DMS153 treated with DMSO at 0.1 percent for 48 hours (cell line): ENCODE results near the gene PLCB4.

Experiments used
- DNase-seq: peaks from one replicate; lab custom pipeline; 2025; ENCODE audit not compliant: unreplicated experiment; lab: John Stamatoyannopoulos, UW

The PLCB4 gene

DNA sequence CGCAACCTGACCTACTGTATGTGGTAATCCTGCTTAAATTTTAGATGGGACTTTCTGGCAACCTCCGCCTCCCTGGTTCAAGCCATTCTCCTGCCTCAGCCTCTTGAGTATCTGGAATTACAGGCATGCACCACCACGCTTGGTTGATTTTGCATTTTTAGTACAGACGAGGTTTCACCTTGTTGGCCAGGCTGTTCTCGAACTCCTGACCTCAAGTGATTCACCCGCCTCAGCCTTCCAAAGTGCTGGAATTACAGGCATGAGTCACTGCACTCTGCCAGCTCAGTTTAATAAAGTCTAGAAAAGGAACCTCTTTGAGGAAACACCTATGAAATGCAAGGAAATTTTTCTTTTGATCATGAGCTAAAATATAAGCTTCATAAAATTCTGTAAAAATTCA lies 9.0 kb upstream of the PLCB4 start:
- DNase-seq: no peak

DNA sequence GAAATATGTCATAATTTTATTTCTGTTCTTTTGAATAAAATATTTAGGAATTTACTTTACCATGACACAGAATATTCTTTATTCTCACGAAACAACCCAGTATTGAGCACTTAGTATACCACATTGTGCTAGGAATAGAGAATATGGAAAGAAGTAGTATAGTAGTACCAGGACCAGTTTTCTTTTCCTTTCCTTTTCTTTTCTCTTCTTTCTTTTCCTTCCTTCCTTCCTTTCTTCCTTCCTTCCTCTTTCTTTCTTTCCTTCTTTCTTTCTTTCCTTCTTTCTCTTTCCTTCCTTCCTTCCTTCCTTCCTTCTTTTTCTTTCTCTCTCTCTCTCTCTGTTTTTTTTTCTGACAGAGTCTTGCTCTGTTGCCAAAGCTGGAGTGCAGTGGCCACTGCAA lies 7.5 kb upstream of the PLCB4 start:
- DNase-seq: no peak

DNA sequence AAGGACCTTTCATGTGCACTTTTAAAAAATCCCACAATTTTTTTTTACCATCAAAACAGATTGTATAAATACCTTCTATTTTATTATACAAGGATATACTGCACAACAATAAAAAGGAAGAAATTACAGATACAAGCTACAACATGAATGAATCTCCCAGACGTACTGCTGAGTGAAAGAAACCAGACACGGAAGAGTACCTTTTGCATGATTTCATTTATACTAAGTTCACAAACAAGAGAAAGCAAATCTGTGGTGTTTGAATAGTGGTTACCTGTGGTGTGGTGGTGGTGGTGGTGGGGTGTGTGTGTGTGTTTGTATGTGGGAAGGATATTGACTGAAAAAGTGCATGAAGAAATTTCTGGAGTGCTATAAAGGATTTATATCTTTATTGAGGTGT lies 6.8 kb upstream of the PLCB4 start:
- DNase-seq: no peak

DNA sequence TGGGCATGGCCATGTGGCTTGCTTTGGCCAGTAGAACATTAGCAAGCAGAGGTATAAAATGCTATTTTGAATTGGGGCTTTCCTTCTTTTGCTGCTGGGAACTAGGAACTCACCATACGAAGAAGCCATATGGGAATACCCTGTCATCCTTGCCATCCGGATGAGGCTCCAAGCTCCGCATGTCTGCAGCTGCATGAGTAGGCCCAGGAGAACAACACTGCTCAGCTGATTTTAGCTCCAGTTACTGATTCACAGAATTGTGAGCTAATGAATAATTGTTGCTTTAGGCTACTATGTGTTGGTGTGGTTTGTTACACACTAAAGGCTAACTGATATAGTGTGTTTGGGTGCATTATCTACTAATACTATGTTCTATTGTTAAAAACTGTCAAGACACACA lies 2.7 kb upstream of the PLCB4 start:
- no peak for DNase-seq

DNA sequence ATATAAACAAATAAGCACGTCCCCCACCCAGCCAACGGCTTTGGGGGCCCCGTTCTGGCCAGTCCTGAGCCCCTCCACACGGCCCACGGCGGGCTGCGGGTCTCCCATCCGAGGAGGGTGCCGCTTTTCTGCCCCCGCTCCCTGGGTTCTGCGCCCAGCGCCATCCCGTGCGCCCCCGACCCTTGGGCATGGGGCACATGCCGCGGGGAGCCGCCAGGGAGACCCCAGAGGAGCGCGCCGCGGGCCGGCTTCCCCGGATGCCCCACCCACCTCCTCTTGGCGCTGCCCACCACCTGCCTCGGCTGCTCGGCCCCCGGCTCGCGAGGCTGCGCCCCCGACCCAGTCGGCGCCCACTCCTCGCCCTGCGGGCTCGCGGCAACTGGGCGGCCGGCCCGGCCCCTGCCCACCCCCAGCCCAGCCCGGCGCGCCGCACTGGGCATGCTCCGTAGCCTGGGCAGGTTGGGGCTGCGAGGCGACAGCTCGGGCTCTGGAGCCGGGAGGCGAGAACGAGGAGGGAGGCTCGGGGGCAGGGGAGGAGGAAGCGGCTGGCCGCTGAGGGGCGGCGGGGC lies 570 bp upstream of the PLCB4 start:
- peak; percentile 26 for DNase-seq

DNA sequence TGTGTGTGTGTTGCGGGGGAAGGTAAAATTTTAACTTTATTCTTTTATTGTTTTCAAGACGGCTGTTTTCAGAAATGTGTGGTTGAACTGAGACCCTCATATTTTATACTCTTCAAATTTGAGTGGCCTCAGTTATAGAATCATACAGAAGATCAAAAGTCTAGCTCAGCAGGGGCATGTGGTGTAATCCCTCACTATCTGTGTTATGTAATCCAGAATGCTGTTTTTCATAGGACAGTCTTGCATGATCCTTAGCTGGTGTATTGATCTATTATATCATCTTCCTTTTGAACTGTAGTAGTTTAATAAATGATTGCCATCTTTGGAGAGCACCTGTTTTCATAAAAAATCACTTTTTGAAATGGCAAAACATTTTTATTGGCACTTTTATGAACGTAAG lies 1.4 kb downstream of the PLCB4 start:
- no peak for DNase-seq

DNA sequence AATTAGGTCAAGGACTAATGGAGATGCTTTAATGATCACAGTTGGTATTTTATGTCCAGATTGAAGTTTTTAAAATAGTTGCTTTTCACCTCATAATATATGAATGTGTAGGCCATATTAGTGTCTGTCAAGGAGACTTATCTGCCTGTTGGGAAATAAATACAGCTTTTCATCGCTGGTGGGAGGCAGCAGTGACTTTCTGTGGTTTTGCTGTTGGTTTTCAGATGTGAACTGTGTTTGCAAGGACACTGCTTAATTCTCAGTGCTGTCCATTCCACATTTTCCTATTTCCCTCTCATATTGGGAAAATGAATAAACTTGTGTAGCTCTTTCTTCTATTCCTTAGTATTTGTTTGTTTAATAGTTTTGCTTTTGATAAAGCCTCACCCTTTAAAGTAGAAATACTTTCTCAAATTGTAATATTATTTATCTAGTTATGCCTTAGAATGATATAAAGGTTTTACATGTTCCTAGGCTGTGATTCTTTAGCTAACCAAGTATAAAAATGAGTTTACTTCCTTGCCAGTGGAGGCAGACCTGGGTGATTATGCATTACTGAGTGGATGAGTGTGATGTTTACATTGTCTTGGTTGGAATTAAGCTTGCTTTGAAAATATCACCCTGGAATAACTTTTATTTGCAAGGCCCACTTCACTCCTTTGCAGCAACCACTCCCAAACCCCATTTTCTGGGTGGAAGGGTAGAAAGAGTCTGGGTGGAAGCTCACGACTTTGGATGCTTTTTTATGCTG lies 3.3 kb downstream of the PLCB4 start:
- DNase-seq: no peak

DNA sequence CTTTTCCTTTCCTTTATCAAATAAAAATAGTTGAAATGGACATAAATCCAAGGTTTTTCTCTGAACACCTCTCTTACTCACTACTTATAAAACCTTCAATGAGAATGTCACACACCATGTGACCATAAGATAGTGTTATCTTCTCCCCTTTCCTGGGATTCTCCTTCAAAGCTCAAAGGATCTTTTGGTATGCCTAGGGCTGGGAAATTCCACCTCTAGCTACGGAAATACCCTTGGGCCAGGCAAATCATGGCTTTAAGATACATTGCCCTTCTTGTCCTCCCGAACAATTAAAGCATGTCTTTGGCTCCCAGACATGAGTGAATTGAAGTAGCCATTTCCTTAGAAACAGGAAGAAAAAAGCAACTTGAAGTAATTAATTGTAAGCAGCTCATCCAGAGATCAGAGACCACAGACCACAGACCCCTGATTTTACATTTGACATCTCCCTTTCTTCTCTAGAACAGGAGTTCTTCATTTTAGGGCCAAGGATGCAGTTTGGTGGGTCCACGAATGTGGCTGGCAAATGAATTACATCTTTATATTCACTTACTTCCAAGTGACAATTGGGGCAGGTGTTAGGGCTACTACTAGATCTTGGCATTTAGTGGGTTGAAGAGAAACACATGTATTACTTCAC lies 4.1 kb downstream of the PLCB4 start:
- DNase-seq: no peak

DNA sequence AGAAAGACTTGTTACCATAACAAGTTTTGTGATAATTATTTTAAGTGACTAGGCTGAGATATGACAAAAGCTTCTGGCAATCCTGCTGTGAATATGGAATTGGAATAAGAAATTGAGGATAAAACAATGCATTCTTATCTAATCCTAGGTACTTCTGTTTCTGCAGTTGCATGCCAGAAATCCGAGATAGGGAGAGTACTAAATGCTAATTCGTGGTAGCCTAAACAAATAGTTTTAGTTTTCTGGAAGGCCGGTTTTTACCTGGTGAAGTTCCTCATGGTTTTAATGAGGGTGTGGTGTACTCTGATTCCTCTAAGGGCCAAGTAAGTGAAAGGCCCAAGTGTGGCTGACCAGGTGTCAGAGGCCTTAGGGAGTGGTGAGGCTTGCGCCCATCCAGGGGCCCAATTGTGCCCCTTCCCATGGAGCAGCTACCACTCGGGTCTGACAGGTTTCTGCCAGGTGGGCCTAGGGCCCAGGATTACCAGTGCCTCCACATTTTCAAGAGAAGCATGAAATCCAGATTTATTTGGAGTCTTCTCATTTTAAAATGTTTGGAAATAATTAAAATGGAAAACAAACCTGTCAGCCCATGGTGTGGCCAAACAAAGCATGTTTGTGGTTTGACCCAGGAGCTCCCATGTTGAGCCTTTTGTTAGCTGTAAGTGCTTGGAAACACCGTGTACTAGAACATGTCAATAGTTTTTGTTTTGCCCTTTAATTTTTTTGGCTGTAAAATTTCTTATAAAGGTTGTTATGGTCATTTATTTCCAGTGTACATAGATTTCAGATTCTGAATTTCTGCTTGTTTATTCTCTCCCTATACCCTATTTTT lies 6.6 kb downstream of the PLCB4 start:
- DNase-seq: no peak

DNA sequence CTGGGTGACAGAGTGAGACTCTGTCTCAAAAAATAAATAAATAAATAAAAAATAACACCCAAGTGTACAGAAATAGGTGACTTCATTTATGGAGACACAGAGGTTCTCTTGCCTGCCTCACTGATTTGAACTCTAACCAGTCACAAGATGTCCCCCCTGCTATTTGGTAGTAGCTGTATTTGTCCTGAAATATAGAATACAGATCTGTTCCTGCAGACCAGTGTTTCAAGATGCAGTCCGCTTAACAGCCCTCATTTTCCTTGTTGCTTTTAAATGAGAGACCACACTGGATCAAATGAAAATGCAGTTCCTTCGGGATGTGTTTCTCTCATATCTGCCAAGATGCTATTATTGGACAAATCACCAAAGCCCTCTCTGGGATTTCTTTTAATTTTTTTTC lies 7.6 kb downstream of the PLCB4 start:
- DNase-seq: no peak

DNA sequence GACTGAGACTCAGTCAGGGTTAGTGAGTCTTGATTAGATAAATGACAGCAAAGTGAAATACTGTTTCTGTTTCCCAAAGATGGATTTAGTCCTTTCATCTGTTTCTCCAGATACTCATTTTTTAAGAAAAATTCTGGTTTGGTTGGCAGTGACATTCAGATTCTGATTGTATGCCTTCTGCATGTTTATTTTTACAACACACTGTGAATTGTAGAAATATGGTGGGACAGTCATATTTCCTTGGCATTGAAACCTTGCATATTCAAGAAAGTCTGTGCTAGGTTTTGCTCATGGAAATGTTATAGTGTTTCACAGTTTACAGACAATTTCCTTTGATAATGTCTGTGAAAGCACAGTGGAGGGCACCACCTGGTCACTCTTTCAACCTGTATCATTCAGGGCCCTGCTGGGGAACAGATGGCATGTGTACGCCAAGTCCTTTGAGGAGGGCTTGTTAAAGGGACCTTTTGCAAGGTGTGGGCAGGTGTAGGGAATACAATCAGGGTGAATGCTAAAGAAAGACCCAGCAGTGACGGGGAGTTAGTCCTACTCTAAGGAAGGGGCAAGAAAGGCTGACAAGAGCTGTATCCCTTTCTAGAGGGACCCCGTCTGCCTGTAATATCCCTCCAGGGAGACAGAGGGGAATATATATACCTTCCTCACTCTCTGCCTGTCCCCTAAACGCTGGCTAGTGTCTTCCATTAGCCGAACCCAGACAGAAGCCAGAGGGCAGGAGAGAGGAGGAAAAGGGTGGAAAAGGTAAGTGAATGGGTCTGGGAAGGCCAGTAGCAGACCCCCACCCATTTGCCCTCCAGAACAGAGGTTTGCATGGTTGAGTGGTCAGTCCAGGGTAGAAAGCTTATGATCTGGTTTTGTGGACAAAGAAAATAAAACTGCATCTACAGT lies 10.2 kb downstream of the PLCB4 start:
- no peak for DNase-seq

DNA sequence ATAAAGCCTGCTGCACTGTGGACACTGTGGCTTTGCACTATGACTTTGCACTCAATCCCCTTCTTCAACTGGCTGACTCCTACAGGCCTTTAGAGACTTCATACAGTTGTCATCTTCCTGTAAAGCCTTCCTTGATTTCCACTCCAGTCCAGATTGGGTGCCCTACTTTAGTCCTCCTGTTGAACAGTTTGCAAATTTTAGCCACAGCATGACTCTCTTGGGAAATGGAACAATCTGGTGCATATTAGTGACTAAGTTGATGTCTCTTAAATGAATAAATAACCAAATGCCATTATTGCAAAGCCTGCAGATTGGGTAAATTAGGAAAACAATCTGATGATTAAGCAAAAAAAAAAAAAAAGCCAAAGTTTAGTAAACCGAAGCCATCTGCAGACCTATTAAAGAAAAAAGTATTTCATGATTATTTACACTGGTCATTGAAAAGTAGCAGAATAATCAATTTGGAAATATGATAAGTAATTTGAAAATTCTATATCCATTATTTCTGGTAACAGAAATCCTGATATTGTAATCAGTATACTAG lies 12.6 kb downstream of the PLCB4 start:
- no peak for DNase-seq

DNA sequence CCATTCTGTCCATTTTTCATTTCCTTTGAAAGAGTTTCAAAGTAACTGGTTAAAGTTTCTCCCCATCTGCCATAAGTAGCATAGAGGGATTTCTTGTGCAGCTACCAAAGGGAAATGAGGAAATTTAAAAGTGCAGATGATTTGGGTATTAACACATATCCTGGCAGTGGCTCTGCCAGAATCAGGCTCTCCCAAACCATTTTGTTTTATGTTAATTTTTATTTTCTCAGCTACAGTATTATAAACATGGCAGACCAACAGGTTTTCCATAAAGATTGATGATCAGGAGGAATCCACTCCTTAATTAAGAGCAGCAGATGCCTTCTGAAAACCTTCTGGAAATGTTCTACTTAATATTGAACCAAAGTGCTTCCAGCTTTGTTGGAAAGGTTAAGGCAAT lies 13.9 kb downstream of the PLCB4 start:
- no peak for DNase-seq

DNA sequence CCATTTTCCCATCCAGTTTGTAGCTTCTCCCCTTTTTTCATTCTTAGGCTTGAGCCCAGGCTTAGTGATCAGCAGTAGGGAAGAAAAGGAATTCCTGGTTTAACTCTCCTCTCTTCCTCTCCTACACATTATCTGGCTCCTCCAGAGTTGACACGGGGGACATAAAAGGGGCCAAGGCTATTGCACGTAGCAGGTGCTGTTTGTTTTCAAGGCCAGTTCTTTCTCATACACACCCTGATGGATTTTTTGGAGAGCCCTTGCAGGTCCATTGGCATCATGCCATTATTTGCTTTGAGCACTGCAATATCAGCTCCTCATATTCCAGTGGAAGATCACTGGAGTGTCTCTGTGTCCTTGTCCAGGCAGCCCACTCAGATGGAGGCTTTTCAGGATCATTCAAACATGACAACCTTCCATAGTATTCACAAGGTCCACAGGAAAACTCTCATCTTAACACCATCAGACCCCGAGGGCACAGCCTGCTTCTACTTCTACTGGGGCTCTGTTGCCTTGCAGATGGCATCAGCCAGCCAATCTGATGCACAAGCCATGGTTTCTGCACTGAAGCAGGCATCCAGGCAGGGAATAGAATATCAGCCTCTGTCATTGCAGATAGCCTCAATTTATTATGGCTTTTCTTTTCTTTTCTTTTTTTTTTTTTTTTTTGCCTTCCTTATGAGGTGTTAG lies 18.8 kb downstream of the PLCB4 start:
- no peak for DNase-seq

DNA sequence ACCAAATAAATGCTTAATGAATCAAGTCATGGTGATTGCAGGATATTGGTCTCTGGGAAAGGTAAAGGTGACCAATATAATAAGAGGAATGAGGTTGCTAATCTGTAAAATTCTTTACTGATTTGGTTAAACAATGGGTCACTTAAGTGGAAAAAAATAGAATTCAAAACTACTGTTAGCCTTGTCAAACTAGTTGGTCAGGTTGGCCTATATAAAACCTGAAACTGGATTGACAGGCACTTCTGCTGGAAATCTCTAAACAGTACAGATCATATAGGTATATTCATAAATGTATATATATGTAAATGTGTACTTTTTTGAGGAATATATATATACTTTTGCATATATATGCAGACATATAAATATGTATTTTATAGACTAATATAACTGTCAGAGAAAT lies 19.7 kb downstream of the PLCB4 start:
- no peak for DNase-seq

DNA sequence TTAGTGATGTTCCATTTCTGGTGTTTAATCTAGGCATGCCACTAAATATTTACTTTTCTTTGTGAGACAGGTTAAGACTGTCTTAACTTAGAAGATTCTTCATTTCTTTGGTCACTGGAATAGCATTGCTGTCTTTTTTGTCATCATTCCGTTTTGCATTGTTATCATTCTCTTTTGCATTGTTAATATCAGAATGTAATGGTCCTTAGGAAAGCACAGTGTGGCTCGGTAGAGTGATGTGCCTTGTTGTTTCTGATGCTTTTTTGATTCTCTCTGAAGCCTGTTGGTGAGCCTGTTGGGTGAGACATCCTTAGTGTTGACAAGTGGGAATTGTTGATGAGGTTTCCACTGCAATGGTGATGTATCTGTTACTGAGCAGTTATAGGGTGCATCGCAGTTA lies 23.2 kb downstream of the PLCB4 start:
- DNase-seq: no peak

DNA sequence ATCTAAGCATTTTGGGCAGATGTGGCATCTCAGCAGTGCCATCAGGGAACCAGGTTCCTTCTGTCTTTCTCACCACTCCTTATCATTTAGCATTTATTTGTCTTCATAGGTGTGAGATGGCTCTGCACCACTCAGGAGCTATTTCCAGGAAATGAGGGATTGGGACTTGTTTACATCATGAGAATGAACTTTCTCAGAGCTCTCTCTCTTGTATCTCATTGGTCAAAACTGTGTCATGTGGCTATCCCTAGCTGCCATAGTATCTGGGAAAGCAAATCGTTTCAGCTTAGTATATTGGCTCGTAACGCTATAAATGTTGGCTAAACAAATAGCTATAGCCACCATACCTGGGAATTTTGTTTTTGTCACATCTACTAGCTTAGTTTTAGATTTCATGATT lies 23.8 kb downstream of the PLCB4 start:
- no peak for DNase-seq

DNA sequence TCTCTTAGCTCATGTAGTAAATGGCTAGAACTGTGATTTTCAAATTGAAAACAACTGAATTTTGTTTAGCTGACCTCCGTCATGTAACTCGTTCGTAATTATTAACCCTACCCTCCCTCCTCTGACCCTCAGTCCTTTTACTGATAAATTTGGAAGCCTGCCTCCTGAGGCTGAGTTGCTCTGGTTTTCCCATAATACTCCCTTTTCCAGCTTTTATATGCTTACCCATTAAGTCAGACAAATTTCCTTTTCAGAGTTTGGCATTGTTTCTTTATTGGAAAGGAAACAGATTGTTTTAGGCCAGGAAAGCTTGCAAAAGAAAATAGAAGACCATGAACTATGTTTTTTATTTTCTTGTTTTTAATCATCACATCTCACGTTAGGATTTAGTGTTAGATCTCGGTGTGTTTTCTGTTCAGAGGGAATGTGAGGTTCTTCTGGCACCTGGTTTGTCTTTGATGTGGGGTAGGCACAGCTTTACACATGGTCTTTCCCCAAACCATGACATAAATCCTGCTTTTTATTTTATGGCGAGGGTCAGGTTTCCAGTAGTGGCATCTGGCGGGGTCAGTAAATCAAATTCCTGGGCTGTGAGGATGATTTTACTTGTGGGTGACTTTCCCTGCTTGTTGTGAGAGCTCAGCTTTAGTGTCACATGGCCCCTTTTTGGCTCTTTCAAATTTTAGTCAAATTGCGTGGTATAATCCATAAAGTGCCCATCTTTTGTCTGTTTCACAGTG lies 24.5 kb downstream of the PLCB4 start:
- DNase-seq: no peak

DNA sequence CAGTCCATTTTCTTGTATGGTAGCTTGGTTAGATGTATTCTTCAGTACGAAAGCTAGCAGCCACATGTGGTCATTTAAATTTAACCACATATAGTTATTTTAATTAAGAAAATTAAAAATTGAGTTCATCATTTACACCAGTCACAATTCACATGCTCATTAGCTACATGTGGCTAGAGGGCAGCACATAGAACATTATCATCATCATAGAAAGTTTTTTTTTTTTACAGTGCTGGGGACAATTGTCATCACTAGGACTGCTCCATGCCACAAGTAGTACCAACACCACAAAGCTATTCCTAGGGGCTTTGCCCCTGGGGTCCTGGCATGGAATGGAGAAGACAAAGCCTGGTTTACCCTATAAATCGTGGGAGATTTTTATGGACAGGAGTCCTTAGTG lies 30.5 kb downstream of the PLCB4 start:
- DNase-seq: no peak
